HG02571 (cell line): ENCODE measurements around the gene FASTK.
"Not testable (repeated sequence)": the region's sequence is repeated elsewhere in the genome, so short reads cannot be mapped to it uniquely, and the experiment has no call there.

ENCODE experiments used
- ATAC-seq: cut with Tn5 transposase; IDR thresholded peaks from one replicate; pipeline ENCODE4 v1.9.1; 2021; ENCODE audit warnings: mild to moderate bottlenecking, moderate library complexity; ENCODE audit not compliant: unreplicated experiment

The FASTK gene

DNA sequence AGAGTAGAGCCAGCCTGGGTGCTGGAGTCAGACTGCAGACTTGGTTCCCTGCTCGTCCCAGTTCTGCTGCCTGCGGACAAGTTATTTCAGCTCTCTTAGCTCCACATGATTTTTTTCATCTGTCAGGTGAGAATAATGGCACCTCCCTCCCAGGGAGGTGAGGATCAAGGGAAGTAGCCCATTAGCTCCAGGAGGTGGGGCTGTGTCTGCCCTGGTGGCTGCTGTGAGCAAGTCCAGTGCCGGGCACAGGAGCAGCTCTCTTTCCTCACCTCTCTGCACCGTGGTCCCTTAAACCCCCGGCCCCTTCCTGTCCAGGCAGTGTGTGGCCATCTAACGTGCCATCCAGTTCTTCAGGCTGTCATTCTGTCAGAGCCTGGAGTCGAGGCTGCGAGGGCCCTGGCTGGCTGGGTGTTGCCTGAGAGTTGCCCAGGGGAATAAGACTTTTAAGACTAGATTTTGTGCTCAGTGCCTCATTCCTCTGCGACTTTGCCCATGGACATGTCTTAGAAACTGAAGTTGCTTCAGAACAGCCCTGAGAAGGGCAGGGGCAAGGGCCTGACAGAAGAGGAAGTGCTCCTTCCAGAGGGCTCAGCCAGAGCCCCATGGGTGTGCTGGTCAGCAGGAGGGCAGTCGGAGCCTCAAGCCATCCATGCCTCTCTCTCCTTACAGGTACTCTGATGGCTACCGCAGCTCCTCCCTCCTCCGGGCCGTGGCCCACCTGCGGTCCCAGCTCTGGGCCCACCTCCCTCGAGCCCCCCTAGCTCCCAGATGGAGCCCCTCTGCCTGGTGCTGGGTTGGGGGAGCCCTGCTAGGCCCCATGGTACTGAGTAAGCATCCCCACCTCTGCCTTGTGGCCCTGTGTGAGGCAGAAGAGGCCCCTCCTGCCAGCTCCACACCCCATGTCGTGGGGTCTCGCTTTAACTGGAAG lies 47.4 kb downstream of the FASTK start:
- no peak for ATAC-seq

DNA sequence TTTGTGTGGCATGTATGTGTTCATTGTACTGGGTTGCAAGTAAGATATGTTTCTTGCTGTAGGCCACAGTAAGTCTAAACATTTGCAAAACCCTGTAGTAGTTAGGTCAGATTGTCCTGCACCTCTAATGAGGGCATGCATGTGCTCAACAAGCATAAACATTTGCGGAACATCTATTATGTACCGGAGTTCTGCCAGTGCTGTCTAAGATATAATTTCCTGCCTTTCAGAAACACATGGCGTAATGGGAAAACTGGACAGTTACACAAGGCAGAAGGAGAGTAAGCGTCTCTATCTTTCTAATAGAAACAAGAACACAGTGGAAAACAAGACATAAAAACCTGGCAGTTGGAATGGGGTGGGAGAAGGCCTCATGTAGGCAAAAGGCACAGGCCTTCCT lies 49.6 kb downstream of the FASTK start:
- no peak for ATAC-seq

DNA sequence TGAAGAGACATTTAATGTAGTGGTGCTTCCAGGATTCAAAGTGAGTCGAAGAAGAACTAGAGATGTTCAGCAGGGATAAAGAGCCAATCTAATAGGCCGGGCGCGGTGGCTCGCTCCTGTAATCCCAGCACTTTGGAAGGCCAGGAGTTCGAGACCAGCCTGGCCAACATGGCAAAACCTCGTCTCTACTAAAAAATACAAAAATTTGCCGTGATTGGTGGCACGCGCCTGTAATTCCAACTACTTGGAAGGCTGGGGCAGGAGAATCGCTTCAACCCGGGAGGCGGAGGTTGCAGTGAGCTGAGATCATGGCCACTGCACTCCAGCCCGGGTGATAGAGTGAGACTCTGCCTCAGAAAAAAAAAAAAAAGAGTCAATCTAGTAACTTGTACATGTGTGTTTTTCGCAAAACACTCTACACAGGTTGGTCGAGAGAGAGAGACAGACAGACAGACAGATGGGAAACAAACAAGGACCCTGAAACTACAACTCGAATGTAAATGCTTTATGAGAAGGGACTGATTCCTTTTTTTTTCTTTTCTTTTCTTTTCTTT lies 51.6 kb downstream of the FASTK start:
- no peak for ATAC-seq

DNA sequence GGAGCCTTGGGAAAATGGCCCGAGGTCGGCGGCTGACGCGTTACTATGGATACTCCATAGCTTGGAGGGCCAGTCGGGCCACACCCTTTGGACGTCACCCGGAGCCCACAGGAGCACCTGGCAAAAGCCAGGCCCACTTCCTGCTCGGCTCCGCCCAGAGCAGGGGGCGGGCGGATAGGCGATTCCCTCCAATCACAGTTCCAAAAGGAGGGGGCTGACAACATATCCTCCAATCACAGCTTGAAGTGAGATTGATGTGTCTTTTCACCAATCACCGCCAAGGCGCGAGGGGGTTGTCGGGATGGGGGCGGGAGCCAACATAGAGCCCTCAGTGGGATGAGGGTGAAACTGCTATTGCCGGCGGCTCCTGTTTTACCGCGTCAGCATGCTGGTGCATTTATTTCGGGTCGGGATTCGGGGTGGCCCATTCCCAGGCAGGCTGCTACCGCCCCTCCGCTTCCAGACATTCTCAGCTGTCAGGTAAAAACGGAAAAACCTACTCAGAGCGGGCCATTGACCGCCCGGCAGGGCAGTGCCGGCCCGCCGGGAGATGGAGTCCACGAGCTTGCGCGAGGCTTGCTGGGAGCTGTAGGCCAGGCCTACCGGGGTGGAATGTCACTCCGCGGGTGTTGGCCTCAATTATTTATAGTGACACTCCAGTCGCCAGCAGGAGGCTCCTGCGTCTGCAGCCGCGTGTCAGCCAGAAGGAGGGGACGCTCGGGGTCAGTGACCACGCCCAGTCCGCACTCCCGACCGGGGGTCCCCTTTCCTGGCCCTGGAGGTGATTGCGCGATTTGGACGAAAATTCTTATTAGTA lies 52.3 kb downstream of the FASTK start, which contains the start of gene ABCB8:
TSS of gene ABCB8 (plus strand) at position 320 of the 817 bp plus-strand sequence. CDS start at position 386, 66 bp downstream.
- peak; percentile 97 for ATAC-seq

DNA sequence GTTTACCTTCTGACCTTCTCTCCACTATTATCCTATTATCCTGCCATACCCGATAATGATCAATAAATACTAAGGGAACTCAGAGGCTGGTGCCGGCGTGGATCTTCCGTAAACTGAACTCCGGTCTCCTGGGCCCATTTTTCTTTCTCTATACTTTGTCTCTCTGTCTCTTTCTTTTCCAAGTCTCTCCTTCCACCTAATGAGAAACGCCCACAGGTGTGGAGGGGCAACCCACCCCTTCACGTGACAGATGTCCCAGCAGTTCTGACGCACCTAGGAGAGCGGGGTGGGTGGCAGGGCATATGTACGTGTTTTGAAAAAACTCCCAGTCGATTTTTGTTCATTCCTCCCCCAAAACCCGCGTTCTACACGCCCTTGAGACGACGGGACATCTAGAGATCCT lies 52.9 kb downstream of the FASTK start:
- peak; percentile 1 for ATAC-seq

DNA sequence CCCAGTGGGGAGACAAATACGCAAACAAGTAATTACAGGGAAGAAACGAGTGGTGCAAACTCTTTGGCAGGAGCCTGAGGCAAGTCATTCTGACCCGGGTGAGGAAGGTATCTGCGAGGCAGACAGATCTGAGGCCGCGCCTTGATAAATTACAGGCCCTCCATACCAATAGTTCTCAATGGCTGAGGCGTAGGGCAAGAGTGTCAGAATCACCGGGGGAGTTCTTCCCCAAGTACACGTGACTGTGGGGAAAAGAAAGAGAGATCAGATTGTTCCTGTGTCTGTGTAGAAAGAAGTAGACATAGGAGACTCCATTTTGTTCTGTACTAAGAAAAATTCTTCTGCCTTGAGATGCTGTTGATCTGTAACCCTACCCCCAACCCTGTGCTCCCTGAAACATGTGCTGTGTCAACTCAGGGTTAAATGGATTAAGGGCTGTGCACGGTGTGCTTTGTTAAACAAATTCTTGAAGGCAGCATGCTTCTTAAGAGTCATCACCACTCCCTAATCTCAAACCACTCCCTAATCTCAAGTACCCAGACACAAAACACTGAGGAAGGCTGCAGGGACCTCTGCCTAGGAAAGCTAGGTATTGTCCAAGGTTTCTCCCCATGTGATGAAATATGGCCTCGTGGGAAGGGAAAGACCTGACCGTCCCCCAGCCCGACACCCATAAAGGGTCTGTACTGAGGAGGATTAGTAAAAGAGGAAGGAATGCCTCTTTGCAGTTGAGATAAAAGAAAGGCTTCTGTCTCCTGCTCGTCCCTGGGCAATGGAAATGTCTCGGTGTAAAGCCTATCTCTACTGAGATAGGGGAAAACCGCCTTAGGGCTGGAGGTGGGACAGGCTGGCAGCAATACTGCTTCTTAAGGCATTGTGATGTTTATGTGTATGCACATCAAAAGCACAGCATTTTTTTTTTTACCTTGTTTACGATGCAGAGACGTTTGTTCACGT lies 53.6 kb downstream of the FASTK start:
- not testable (repeated sequence) for ATAC-seq
